PFSK-1 (cell line): ENCODE results near the gene SPIRE2.

Experiments
- FOXP2 ChIP-seq: optimal IDR thresholded peaks from 2 replicates; pipeline ENCODE3; 2011; ENCODE audit warnings: borderline replicate concordance, control low read depth, inconsistent platforms; ENCODE audit not compliant: insufficient read depth; ENCODE audit errors: extremely low read length, extremely low read depth
- POLR2AphosphoS5 ChIP-seq: IDR thresholded peaks from 2 replicates; pipeline ENCODE4 v1.6.1; 2012; ENCODE audit warnings: low read depth, mild to moderate bottlenecking, control low read depth, low read length, moderate library complexity
- REST ChIP-seq, 2 experiments: IDR thresholded peaks; 2 replicates each; pipeline versions ENCODE4 v1.6.1 to v1.8.0; 2011 to 2012; ENCODE audit warnings: low read depth in 2 of 2, low read length in 2 of 2, control low read depth in 1 of 2, inconsistent platforms in 1 of 2, mild to moderate bottlenecking in 1 of 2, moderate library complexity in 1 of 2; ENCODE audit not compliant: insufficient read depth in 1 of 2
- SIN3A ChIP-seq: IDR thresholded peaks from 2 replicates; pipeline ENCODE4 v1.6.1; 2012; ENCODE audit warnings: mild to moderate bottlenecking, low read length, moderate library complexity, borderline replicate concordance; ENCODE audit not compliant: insufficient read depth
- TAF1 ChIP-seq: IDR thresholded peaks from 2 replicates; pipeline ENCODE4 v1.6.1; 2012; ENCODE audit warnings: low read length, control low read depth, borderline replicate concordance; ENCODE audit not compliant: insufficient read depth

Gene SPIRE2

GRCh38 chr16:89791278-89791995 is 36.8 kb upstream of the SPIRE2 start:
- no peak for TF ChIP-seq SIN3A
- no peak for TF ChIP-seq FOXP2
- TF ChIP-seq REST (IDR thresholded peaks at IDR 0.05; ENCODE audit: insufficient read depth in 1 of 2, low read depth in 2 of 2, low read length in 2 of 2): no peak
- TF ChIP-seq TAF1: no peak
- TF ChIP-seq POLR2AphosphoS5: no peak

GRCh38 chr16:89793955-89794354 is 34.3 kb upstream of the SPIRE2 start:
- TF ChIP-seq FOXP2: no peak
- no peak for TF ChIP-seq SIN3A
- no peak for TF ChIP-seq POLR2AphosphoS5
- no peak for TF ChIP-seq TAF1
- TF ChIP-seq REST (IDR thresholded peaks at IDR 0.05; ENCODE audit: insufficient read depth in 1 of 2, low read depth in 2 of 2, low read length in 2 of 2): no peak

- no peak for TF ChIP-seq REST (IDR thresholded peaks at IDR 0.05; ENCODE audit: insufficient read depth in 1 of 2, low read depth in 2 of 2, low read length in 2 of 2)
- TF ChIP-seq SIN3A: no peak
- TF ChIP-seq FOXP2: no peak
- no peak for TF ChIP-seq TAF1
- TF ChIP-seq POLR2AphosphoS5: no peak
Measured at GRCh38 chr16:89795676-89796075, 32.6 kb upstream of the SPIRE2 start.

- TF ChIP-seq REST (IDR thresholded peaks at IDR 0.05; ENCODE audit: insufficient read depth in 1 of 2, low read depth in 2 of 2, low read length in 2 of 2) (no peak), TAF1 (no peak), FOXP2 (no peak), POLR2AphosphoS5 (no peak), SIN3A (no peak)
Measured at GRCh38 chr16:89796104-89796503, 32.2 kb upstream of the SPIRE2 start.

- TF ChIP-seq TAF1: no peak
Measured at GRCh38 chr16:89798126-89798525, 30.1 kb upstream of the SPIRE2 start.
